Lower leg skin (tissue), 3 donors: Measurements from ENCODE around the gene C2orf92.

ENCODE experiments used
- POLR2A ChIP-seq, 2 donors: fragments of 450-650 bp; IDR thresholded peaks; one replicate each; pipeline ENCODE4 v1.6.1; 2016 to 2017; ENCODE audit warnings: antibody characterized with exemption in 2 of 2, mild to moderate bottlenecking in 1 of 2, moderate library complexity in 1 of 2
- TF ChIP-seq, protein P1 (sequence below), 3 donors: fragments of 450-650 bp; IDR thresholded peaks; one replicate each; pipeline ENCODE4 v1.5.1; 2016; ENCODE audit warnings: antibody characterized with exemption in 3 of 3, mild to moderate bottlenecking in 3 of 3, moderate library complexity in 2 of 3

- TF ChIP-seq, protein P1, sequence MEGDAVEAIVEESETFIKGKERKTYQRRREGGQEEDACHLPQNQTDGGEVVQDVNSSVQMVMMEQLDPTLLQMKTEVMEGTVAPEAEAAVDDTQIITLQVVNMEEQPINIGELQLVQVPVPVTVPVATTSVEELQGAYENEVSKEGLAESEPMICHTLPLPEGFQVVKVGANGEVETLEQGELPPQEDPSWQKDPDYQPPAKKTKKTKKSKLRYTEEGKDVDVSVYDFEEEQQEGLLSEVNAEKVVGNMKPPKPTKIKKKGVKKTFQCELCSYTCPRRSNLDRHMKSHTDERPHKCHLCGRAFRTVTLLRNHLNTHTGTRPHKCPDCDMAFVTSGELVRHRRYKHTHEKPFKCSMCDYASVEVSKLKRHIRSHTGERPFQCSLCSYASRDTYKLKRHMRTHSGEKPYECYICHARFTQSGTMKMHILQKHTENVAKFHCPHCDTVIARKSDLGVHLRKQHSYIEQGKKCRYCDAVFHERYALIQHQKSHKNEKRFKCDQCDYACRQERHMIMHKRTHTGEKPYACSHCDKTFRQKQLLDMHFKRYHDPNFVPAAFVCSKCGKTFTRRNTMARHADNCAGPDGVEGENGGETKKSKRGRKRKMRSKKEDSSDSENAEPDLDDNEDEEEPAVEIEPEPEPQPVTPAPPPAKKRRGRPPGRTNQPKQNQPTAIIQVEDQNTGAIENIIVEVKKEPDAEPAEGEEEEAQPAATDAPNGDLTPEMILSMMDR (IDR thresholded peaks at IDR 0.05) = no peak
- TF ChIP-seq POLR2A (IDR thresholded peaks at IDR 0.05) = no peak
These were observed 57.8 kb downstream of the C2orf92 start for GRCh38 chr2:97727296-97727695.
